Epithelial cell of proximal tubule (primary cell): ENCODE results near the gene LMO7. TPM values are rescaled to one million over a fixed set of nuclear protein-coding genes. Genes with fewer than 3 reads are reported as not detected.

ENCODE experiments used
- DNase-seq: peaks from one replicate; pipeline ENCODE4 v3.0.0-alpha.2; 2011; ENCODE audit warnings: low read depth
- H3K4me3 ChIP-seq: 2 replicates; pipeline ENCODE4 v1.5.1; 2011; ENCODE audit warnings: low read depth, mild to moderate bottlenecking, low read length
- total RNA-seq: library from RNA; depleted of rRNA; stranded (reverse); fragments of >200 nt; gene quantifications from 2 replicates; pipeline ENCODE4 v1.2.3, GENCODE V29; 2015
- TF ChIP-seq, protein P1 (sequence below): conservative IDR thresholded peaks from 2 replicates; pipeline ENCODE4 v1.5.1; 2012; ENCODE audit warnings: low read depth, mild to moderate bottlenecking, low read length

The LMO7 gene
- total RNA-seq, 1 donor from 2014 or later: 46.9 TPM

DNA sequence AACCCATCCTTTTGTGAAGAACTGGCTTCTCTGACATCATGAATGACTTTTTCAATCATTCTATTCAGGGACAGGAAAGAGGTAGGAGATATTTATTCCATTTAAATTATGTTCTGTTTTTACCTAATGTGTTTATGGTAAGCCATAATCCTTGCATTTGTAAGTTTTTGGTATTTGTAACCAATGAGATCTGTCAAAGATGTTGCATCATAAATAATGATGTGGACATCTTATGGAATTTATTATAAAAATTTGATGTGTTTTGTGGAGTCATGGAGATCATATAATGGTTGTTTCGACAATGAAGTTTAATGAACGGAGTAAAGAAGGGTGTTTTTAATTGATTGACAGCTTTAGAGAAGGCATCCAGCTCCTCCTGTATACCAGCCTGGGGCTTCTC is 67.6 kb downstream of the LMO7 start:
- no peak for DNase-seq
- no peak overlapping the region for H3K4me3 ChIP-seq
- TF ChIP-seq, protein P1, sequence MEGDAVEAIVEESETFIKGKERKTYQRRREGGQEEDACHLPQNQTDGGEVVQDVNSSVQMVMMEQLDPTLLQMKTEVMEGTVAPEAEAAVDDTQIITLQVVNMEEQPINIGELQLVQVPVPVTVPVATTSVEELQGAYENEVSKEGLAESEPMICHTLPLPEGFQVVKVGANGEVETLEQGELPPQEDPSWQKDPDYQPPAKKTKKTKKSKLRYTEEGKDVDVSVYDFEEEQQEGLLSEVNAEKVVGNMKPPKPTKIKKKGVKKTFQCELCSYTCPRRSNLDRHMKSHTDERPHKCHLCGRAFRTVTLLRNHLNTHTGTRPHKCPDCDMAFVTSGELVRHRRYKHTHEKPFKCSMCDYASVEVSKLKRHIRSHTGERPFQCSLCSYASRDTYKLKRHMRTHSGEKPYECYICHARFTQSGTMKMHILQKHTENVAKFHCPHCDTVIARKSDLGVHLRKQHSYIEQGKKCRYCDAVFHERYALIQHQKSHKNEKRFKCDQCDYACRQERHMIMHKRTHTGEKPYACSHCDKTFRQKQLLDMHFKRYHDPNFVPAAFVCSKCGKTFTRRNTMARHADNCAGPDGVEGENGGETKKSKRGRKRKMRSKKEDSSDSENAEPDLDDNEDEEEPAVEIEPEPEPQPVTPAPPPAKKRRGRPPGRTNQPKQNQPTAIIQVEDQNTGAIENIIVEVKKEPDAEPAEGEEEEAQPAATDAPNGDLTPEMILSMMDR: no peak

DNA sequence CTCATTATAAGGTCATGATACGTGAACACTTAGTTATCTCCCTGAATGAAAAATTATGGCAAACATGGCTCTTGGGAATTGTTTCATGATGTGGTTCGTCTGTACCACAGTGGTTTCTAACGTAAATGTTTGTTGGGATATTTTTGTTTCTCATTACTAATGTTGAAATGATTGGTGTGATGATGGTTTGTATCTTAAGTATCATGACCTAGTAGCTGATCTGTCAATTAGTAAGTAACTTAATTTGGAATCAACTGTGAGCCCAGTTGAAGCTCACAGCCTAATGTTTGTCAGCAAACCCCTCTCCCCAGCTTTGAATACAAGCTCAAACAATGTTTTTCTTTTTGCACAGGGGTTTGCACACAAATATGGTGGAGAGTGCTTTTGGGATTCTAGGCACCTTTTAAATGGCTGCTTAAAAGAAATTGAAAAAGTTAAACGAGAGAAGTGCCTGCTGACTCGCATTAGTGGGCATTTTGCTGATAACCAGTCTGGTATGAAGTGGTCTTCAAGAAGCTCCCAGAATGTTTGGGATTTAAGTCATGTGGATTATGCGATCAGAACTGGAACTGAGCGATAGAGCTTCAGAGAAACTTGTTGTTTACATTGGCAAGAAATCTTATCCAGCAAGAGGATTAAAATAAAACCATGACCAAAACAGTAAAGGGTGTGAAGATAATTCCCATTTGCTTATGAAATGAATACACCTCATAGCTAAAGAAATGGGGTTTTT is 68.2 kb downstream of the LMO7 start:
- H3K4me3 ChIP-seq: no peak overlapping the region
- DNase-seq: no peak

DNA sequence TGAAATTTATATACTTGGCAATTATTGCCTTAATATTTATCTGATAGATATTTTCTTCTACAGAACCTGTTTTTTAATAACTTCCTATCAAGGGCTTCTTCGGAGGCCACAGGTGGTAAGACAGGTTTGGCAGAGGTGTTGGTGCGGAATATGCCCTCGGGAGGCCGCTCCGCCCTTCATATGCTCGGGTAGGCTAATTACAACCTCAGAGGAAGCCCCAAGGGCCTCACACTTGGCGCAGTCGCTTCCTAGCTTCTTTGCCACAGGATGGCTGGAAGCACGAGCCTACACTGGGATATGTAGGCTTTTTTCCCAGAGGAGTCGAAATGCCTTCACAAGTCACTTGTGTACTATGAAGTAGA is 68.8 kb downstream of the LMO7 start:
- DNase-seq: no peak
- TF ChIP-seq, protein P1: no peak
- H3K4me3 ChIP-seq: no peak overlapping the region

More for the DNA sequence above, 68.2 kb downstream of the LMO7 start:
- TF ChIP-seq, protein P1: no peak

- no peak overlapping the region for H3K4me3 ChIP-seq
- DNase-seq: peak; percentile 47
These were observed 69.3 kb downstream of the LMO7 start for GRCh38 chr13:75705395-75705794.

GRCh38 chr13:75705908-75706307 is 69.8 kb downstream of the LMO7 start:
- TF ChIP-seq, protein P1: no peak
- no peak overlapping the region for H3K4me3 ChIP-seq
- DNase-seq: no peak

More at GRCh38 chr13:75705395-75705794, 69.3 kb downstream of the LMO7 start:
- TF ChIP-seq, protein P1: no peak

- DNase-seq: no peak
- no peak overlapping the region for H3K4me3 ChIP-seq
- TF ChIP-seq, protein P1: no peak
These were observed 77.7 kb downstream of the LMO7 start for GRCh38 chr13:75713852-75714251.
